NOMO-1 treated with DMSO at 0.1 percent for 48 hours (cell line): ENCODE results near the gene SLC10A6.

Experiments
- DNase-seq: peaks from one replicate; lab custom pipeline; 2025; ENCODE audit not compliant: unreplicated experiment; lab: John Stamatoyannopoulos, UW

The SLC10A6 gene

GRCh38 chr4:86848136-86848535 is 1.0 kb downstream of the SLC10A6 start:
- no peak for DNase-seq

GRCh38 chr4:86847571-86847970 is 1.6 kb downstream of the SLC10A6 start:
- DNase-seq, result no peak

DNA sequence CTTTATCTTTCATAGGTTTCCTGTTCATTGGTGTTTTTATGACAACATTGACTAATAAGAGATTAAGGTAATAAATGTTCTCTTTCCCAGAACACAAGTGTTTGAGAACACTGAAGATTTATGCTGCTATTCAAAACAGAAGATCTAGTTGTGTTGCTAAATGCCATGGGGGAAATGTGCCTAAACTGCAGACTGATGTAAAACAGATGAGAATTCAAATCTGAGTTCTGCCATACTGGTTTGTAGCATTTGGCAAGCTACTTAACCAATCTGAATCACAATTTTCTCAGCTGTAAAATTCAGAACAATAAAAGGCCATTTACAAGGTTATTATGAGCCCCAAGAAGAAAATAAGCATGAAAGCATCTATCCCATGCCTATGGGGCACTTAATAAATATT is 2.3 kb downstream of the SLC10A6 start:
- DNase-seq, result no peak

DNA sequence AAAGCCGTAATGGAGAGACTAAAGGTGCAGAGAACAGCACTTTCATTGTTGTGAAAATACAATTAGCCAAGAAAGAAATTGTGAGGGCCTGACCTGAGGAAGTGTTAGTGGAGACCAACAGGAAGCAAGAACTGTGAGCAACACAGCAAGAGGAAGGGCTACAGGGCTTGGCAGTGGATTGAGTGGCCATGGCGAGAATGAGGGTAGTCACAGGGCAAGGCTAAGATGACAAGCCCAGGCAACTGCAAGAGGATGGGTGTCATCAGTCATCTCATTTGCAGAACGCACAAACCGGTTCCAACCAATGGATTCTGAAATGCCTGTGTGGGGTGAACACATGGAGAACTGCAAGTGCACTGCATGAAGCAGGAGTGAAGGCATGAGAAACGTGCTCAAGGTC is 3.6 kb downstream of the SLC10A6 start:
- DNase-seq, result no peak

DNA sequence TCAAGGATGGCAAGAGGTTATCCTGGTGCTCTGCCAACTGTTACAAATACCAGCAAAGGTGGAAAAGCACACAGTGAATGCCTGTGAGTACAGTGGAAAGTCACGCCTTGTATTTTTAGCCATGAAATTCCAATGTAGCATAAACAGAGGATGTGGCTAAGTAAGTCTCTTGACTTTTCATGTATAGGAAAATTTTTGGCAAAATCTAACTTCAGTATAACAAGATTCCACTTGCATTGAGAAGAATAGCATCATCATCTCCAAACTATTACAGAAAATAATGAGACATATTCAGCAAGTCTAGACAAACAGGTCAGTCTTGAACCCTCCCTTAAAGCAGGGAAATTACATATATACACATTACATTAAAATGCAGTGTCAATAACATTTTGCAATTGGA is 7.9 kb downstream of the SLC10A6 start:
- no peak for DNase-seq

DNA sequence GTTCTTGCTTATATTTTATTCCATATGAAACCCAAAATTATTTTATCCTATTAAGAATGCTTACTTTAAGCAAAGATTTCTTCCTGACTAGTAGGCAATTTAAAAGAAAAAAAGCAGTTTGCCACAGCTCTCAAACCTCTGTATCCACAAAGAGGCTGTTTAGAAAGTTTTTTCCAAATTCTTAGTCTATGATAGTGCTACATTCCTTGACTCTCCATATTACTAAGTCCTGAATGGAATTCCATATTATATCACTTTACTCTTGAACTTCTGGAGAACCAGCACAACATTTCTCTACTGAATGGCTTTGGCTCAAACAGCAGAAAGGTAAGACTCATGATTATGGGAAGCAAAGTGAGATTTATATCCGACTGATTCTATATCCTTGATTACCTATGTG is 8.3 kb downstream of the SLC10A6 start:
- no peak for DNase-seq

GRCh38 chr4:86837691-86838503 is 11.3 kb downstream of the SLC10A6 start:
- no peak for DNase-seq

GRCh38 chr4:86835677-86836076 is 13.5 kb downstream of the SLC10A6 start:
- DNase-seq, result no peak

DNA sequence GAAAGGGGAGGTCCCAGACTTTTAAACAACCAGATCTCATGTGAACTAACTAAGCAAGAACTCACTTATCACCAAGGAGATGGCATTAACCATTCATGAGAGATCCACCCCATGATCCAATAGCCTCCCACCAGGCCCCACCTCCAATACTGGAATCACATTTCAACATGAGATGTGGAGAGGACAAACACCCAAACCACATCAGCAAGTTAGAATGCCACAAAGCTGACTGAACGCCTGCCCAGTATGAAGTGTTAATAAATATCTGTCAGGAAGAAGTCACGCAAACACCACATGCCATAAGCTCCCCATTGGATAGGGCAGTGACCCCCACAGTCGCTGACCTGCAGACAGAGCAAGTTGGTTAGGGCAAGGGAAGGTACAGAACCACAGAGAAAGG is 14.3 kb downstream of the SLC10A6 start:
- DNase-seq, result no peak

DNA sequence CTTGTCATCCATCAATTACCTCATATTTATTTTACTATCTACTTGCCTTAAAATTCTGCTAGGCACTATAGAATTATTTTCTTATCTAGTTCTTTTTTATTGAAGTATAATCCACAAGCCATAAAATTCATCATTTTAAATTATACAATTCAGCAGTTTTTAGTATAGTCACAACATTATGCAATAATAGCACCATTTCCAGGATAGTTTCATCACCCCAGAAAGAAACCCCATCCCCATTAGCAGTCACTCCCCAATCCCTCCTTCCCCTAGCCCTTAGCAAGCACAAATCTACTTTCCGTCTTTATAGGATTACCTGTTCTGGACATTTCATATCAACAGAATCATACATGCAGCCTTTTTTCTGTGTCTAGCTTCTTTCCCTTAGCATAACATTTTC is 15.6 kb downstream of the SLC10A6 start:
- DNase-seq, result no peak

GRCh38 chr4:86831262-86832130 is 17.7 kb downstream of the SLC10A6 start:
- no peak for DNase-seq

- DNase-seq, result no peak
Measured at GRCh38 chr4:86825511-86825910, 23.7 kb downstream of the SLC10A6 start.

DNA sequence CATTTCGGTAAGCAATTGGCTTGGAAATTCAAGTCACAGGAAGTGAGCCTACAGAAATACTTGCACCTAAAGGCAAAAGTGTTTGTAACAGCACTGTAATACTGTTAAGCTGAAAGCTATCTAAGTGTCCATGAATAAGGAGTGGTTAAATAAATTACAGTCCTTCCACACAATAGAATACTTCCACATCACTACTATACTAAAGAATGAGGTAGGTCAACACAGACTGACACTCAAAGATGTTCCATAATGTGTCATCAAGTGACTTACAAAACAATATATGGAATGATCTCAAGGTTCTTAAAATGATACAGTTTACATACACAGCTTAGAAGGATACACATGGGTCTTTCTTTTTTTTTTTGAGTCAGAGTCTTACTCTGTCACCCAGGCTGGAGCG is 27.0 kb downstream of the SLC10A6 start:
- no peak for DNase-seq

- no peak for DNase-seq
Measured at GRCh38 chr4:86821151-86821550, 28.0 kb downstream of the SLC10A6 start.

DNA sequence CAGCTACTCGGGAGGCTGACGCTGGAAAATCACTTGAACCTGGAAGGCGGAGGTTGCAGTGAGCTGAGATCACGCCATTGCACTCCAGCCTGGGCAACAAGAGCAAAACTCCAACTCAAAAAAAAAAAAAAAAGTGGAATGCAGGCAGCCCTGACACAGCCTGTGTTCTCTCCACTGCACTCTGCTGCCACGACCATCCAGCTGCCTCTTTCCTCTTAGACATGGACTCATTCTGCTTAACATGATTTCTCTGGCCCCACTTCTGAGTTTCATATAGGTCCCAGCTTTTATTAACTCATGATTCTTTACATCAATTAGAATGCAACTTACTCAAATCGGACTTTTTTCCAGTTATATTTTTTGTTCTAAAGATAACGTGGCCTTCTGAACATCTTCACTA is 29.6 kb downstream of the SLC10A6 start:
- DNase-seq, result no peak

GRCh38 chr4:86818841-86819240 is 30.3 kb downstream of the SLC10A6 start:
- no peak for DNase-seq

GRCh38 chr4:86818211-86818610 is 31.0 kb downstream of the SLC10A6 start:
- no peak for DNase-seq

GRCh38 chr4:86816501-86817273 is 32.5 kb downstream of the SLC10A6 start:
- no peak for DNase-seq

GRCh38 chr4:86815653-86816052 is 33.5 kb downstream of the SLC10A6 start:
- no peak for DNase-seq

DNA sequence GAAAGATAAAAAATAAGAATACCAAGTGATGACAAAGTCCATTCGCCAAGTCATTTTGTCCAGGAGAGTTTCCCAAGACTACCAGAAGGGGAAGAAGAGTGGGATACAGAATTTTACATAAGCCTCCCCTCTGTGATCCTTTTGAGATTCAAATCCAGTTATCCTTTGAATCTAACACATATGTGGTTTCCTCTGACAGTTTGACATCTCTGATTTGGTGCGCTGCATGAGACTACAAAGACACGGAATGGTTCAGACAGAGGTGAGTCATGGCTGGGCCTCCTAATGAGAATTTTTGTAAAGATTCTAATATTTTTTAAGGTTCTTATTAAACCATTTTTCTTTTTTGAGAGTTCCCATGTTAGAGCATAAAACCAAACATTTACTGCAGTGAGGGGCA is 38.3 kb downstream of the SLC10A6 start:
- no peak for DNase-seq

GRCh38 chr4:86809809-86810208 is 39.4 kb downstream of the SLC10A6 start:
- no peak for DNase-seq

GRCh38 chr4:86791126-86791525 is 58.1 kb downstream of the SLC10A6 start:
- DNase-seq, result no peak
